Right lobe of liver (tissue), 4 donors: ENCODE measurements around the gene TRIP6.
"Not testable (repeated sequence)": the region's sequence is repeated elsewhere in the genome, so short reads cannot be mapped to it uniquely, and the experiment has no call there.

ENCODE experiments used
- POLR2A ChIP-seq: fragments of 450-650 bp; IDR thresholded peaks from one replicate; pipeline ENCODE4 v1.6.1; 2017; ENCODE audit warnings: antibody characterized with exemption, mild to moderate bottlenecking
- TF ChIP-seq, protein P1 (sequence below), 4 donors: fragments of 200-600 bp in 3 of 4; fragments of 450-650 bp in 1 of 4; IDR thresholded peaks; one replicate each; pipeline versions ENCODE4 v1.5.1 to v1.8.0; 2016 to 2022; ENCODE audit warnings: antibody characterized with exemption in 4 of 4, mild to moderate bottlenecking in 2 of 4
- donor health status: DM: no; HTN: no; CAD: no.
- donor health status: DM: no; HTN: no; CAD: no.
- donor health status: DM: no; HTN: yes; CAD: no.

DNA sequence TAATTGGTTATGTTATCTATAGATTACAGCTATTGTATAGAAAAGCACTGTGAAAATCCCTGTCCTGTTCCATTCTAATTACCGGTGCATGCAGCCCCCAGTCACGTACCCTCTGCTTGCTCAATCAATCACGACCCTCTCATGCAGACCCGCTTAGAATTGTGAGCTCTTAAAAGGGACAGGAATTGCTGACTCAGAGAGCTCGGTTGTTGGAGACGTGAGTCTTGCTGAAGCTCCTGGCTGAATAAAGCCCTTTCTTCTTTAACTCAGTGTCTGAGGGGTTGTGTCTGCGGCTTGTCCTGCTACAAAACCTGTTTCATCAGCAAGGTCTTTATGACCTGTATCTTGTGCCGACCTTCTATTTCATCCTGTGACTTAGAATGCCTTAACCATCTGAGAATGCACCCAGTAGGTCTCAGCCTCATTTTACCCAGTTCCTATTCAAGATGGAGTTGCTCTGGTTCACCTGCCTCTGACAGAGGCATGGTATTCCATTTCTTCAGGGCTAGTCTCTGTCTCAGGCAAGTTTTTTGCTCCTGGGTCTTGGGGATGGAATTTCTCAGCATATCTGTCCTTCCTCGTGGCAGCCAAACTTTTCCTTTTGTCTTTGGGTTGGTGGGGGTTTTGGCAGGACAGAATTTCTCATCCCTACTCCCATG lies 52.7 kb downstream of the TRIP6 start:
- TF ChIP-seq, protein P1, sequence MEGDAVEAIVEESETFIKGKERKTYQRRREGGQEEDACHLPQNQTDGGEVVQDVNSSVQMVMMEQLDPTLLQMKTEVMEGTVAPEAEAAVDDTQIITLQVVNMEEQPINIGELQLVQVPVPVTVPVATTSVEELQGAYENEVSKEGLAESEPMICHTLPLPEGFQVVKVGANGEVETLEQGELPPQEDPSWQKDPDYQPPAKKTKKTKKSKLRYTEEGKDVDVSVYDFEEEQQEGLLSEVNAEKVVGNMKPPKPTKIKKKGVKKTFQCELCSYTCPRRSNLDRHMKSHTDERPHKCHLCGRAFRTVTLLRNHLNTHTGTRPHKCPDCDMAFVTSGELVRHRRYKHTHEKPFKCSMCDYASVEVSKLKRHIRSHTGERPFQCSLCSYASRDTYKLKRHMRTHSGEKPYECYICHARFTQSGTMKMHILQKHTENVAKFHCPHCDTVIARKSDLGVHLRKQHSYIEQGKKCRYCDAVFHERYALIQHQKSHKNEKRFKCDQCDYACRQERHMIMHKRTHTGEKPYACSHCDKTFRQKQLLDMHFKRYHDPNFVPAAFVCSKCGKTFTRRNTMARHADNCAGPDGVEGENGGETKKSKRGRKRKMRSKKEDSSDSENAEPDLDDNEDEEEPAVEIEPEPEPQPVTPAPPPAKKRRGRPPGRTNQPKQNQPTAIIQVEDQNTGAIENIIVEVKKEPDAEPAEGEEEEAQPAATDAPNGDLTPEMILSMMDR (IDR thresholded peaks at IDR 0.05) = not testable (repeated sequence)
- not testable (repeated sequence) for TF ChIP-seq POLR2A
